Measurements from ENCODE around the gene IRF4.
"Not testable (repeated sequence)": the region's sequence is repeated elsewhere in the genome, so short reads cannot be mapped to it uniquely, and the experiment has no call there.

Gene IRF4

GRCh38 chr6:422433-423054, 31.0 kb downstream of the IRF4 start:
- TF ChIP-seq, protein P1, sequence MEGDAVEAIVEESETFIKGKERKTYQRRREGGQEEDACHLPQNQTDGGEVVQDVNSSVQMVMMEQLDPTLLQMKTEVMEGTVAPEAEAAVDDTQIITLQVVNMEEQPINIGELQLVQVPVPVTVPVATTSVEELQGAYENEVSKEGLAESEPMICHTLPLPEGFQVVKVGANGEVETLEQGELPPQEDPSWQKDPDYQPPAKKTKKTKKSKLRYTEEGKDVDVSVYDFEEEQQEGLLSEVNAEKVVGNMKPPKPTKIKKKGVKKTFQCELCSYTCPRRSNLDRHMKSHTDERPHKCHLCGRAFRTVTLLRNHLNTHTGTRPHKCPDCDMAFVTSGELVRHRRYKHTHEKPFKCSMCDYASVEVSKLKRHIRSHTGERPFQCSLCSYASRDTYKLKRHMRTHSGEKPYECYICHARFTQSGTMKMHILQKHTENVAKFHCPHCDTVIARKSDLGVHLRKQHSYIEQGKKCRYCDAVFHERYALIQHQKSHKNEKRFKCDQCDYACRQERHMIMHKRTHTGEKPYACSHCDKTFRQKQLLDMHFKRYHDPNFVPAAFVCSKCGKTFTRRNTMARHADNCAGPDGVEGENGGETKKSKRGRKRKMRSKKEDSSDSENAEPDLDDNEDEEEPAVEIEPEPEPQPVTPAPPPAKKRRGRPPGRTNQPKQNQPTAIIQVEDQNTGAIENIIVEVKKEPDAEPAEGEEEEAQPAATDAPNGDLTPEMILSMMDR (IDR thresholded peaks at IDR 0.05; ENCODE audit: control insufficient read depth, insufficient read depth, low read depth, low read length, missing control alignments): no peak
- no peak overlapping the region for H3K4me3 ChIP-seq (ENCODE audit: control insufficient read depth, low read depth, low read length)
- DNase-seq (ENCODE audit: low read depth): peak; percentile 57

- no peak overlapping the region for H3K4me3 ChIP-seq (ENCODE audit: control insufficient read depth, low read depth, low read length)
- no peak for DNase-seq (ENCODE audit: low read depth)
These were observed 31.7 kb downstream of the IRF4 start for GRCh38 chr6:423055-423798.

GRCh38 chr6:423799-424345, 32.3 kb downstream of the IRF4 start:
- TF ChIP-seq, protein P1 (IDR thresholded peaks at IDR 0.05; ENCODE audit: control insufficient read depth, insufficient read depth, low read depth, low read length, missing control alignments): no peak
- DNase-seq (ENCODE audit: low read depth): no peak
- H3K4me3 ChIP-seq (ENCODE audit: control insufficient read depth, low read depth, low read length): no peak overlapping the region

More at GRCh38 chr6:423055-423798, 31.7 kb downstream of the IRF4 start:
- TF ChIP-seq, protein P1 (IDR thresholded peaks at IDR 0.05; ENCODE audit: control insufficient read depth, insufficient read depth, low read depth, low read length, missing control alignments): no peak

- DNase-seq (ENCODE audit: low read depth): no peak
- TF ChIP-seq, protein P1 (IDR thresholded peaks at IDR 0.05; ENCODE audit: control insufficient read depth, insufficient read depth, low read depth, low read length, missing control alignments): no peak
- no peak overlapping the region for H3K4me3 ChIP-seq (ENCODE audit: control insufficient read depth, low read depth, low read length)
These were observed 33.3 kb downstream of the IRF4 start for GRCh38 chr6:424741-425417.

- DNase-seq (ENCODE audit: low read depth); H3K4me3 ChIP-seq (ENCODE audit: control insufficient read depth, low read depth, low read length): not testable (repeated sequence)
These were observed 33.9 kb downstream of the IRF4 start for GRCh38 chr6:425418-425788.

- H3K4me3 ChIP-seq (ENCODE audit: control insufficient read depth, low read depth, low read length); DNase-seq (ENCODE audit: low read depth): not testable (repeated sequence)
These were observed 34.7 kb downstream of the IRF4 start for GRCh38 chr6:426198-426738.

DNA sequence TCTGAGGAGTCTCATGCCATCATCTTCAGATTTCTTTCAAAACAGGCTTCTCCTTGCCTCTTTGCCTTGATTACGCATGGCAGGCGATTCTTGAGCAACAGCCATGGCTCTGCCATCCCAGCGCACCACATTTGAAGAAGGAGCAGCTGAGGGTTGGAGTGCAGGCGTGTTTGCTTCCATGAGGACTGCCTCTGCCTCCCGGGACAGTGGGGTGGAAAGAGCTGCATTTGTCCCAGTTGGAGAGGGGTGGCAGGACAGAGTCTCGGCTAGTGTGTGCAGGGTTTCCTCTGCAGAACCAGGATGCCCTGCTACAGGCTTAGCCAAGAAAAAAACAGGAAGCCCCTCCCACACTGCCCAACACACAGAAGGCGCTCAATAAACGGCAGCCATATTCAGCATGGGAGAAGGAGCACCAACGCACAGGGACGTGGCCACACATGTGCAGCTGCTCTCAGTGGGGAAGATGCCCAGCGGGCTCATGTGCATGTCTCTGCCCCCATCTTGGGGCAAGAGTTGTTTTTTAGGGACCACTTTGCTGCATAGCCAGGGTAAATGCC, 36.6 kb downstream of the IRF4 start:
- H3K4me3 ChIP-seq (ENCODE audit: control insufficient read depth, low read depth, low read length): no peak overlapping the region
- TF ChIP-seq, protein P1 (IDR thresholded peaks at IDR 0.05; ENCODE audit: control insufficient read depth, insufficient read depth, low read depth, low read length, missing control alignments): no peak
- no peak for DNase-seq (ENCODE audit: low read depth)

All from AG09309 (cell line).